T-helper 1 cell treated with Interleukin-12 subunit alpha and Interleukin-12 subunit beta and Interleukin-4 antibody, amounts not matched to agents 30 μg/mL and 1 μg/mL, for 36 hours (primary cell): ENCODE measurements around the gene ABCB11.
"Not testable (repeated sequence)": the region's sequence is repeated elsewhere in the genome, so short reads cannot be mapped to it uniquely, and the experiment has no call there.

Experiments used
- H3K27ac Mint-ChIP-seq: one replicate; pipeline ENCODE4 v1.8.0; 2021; ENCODE audit warnings: mild to moderate bottlenecking, mixed read lengths
- H3K27me3 Mint-ChIP-seq: one replicate; pipeline ENCODE4 v1.8.0; 2021; ENCODE audit warnings: low read depth, mixed read lengths
- H3K36me3 Mint-ChIP-seq: one replicate; pipeline ENCODE4 v1.8.0; 2021; ENCODE audit warnings: low read depth, mixed read lengths
- H3K4me1 Mint-ChIP-seq: one replicate; pipeline ENCODE4 v1.8.0; 2021; ENCODE audit warnings: low read depth, mixed read lengths
- H3K4me3 Mint-ChIP-seq: one replicate; pipeline ENCODE4 v1.8.0; 2021; ENCODE audit warnings: mild to moderate bottlenecking, moderate library complexity, mixed read lengths
- H3K9me3 Mint-ChIP-seq: one replicate; pipeline ENCODE4 v1.8.0; 2021; ENCODE audit warnings: mixed read lengths

ABCB11 gene

DNA sequence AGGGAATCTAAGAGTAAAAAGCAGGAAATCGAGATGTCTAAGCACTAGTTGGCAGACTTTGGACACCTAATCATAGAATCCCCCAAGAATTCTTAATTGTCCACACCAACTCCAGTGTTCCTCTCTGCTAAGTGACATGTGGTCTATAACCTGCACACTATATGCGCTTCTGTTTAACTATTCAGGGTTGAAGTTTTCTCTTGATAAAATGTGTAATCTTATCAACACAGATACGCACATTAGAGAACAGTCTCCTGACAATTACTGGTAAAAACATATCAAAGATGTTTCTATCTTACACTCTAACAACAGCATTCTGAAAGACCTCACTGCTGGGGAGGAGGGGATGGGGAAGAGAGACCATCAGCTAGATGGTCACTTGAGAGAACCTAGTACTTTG is 3.9 kb downstream of the ABCB11 start:
- peaks cover 4% of the 10 kb centered on the region for H3K27me3 Mint-ChIP-seq
- H3K4me3 Mint-ChIP-seq: no peak overlapping the region
- no peak overlapping the region for H3K27ac Mint-ChIP-seq

DNA sequence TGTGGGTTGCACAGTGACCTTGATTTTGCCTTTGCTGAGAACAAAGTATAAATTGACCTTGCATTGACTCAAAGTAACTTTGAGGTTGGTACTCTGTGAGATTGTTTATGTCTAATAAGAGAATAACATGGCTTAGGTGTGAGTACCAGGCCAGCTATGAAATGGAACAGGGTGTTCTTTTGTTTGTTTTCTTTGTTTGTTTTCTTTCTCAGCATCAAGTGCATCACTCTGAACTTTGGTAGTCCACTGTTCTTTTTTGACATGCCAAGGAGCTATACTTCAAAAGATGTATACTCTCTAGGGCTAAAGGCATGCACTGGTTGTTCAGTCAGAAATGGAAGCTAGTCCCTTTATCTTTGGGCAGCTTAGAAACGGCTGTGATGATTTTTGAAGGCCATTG is 5.1 kb downstream of the ABCB11 start:
- Mint-ChIP-seq H3K9me3 (no peaks in the 10 kb centered on the region), H3K36me3 (no peaks in the 10 kb centered on the region), H3K4me3 (no peak overlapping the region), H3K4me1 (peaks cover 5% of the 10 kb centered on the region), H3K27ac (no peak overlapping the region), H3K27me3 (no peaks in the 10 kb centered on the region)

More for the DNA sequence above, 3.9 kb downstream of the ABCB11 start:
- no peaks in the 10 kb centered on the region for H3K36me3 Mint-ChIP-seq
- no peaks in the 10 kb centered on the region for H3K9me3 Mint-ChIP-seq
- H3K4me1 Mint-ChIP-seq: peaks cover 5% of the 10 kb centered on the region

DNA sequence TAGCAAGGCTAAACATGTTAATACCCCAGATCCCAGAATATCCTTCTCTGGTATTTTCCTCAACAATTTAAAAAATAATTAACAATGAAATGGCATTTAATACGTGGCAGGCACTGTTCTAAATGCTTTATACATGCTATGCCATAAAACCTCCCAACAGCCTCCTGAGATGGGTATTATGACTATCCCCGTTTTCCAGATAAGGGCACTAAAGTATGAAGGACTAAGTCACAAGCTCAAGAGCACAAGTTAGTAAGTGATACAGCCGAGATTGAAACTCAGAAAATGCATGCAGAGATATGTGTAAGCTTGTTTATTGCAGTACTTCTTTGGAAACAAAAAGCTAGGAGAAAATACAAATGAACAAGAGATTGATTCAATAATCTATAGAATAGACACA is 8.0 kb downstream of the ABCB11 start:
- Mint-ChIP-seq H3K9me3 (no peaks in the 10 kb centered on the region), H3K27ac (no peak overlapping the region), H3K36me3 (no peaks in the 10 kb centered on the region), H3K4me3 (no peak overlapping the region), H3K4me1 (peaks cover 5% of the 10 kb centered on the region), H3K27me3 (no peaks in the 10 kb centered on the region)

DNA sequence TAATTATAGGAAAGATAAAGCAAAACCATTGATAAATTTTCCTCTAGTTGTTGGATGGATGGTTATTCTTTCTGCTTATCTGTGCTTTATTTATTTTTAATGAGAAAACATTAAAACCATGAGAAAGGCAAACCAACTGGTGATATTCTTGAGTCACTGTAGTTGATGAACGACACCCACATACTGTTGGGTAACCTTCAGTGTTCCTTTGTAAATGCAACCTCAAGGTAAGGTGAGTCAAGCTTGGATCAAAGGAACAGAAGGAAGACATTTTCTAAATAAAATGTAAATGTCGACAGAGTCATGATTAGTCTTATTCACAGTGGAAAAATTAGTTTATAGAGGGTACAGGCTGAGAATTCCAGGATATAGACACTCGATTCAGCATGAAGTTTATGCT is 12.7 kb downstream of the ABCB11 start:
- Mint-ChIP-seq H3K27me3 (peaks cover 5% of the 10 kb centered on the region), H3K27ac (no peak overlapping the region), H3K4me3 (no peak overlapping the region), H3K4me1 (no peaks in the 10 kb centered on the region), H3K9me3 (peaks cover under 1% of the 10 kb centered on the region), H3K36me3 (no peaks in the 10 kb centered on the region)

DNA sequence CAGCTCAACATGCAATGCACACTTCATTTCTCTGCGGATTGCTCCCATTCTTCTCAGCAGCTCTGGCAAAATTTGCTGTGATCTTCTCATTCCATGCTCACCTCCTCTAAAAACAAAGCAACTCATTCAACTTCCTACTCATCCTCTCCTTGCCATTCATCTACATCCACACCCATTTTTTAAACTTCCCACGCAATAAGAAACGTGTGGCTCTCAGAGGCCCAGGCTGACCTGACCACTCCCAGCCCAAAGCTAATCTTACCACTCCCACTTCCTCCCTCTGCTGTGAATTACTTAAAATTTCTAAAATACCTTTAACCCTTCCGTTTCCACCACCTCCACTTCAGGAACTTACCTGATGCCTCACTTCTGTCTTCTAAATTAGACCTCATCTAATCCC is 15.2 kb downstream of the ABCB11 start:
- no peaks in the 10 kb centered on the region for H3K36me3 Mint-ChIP-seq
- H3K4me3 Mint-ChIP-seq: no peak overlapping the region
- H3K4me1 Mint-ChIP-seq: no peaks in the 10 kb centered on the region
- no peak overlapping the region for H3K27ac Mint-ChIP-seq
- H3K9me3 Mint-ChIP-seq: peaks cover 3% of the 10 kb centered on the region
- H3K27me3 Mint-ChIP-seq: peaks cover 5% of the 10 kb centered on the region

DNA sequence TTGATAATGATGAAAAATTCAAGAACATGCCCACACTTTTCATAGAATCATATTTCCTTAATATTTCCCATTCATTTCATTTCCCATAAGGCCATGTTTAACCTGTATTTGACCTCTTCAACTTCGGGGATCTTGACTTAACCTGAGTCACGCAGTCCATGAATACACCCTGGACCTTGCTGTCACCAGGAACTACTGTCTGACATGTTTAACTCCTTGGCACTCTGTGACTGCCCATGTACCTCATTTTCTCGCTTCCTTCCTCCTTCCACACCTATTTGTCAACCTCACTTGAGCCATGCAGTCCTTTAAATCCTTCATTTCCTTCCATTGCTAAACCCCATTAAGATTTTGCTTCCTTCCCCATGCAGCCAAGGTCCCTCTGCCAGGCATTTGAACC is 16.3 kb downstream of the ABCB11 start:
- H3K4me1 Mint-ChIP-seq: no peaks in the 10 kb centered on the region
- H3K4me3 Mint-ChIP-seq: no peak overlapping the region
- H3K27ac Mint-ChIP-seq: no peak overlapping the region
- H3K27me3 Mint-ChIP-seq: peaks cover 5% of the 10 kb centered on the region
- peaks cover 3% of the 10 kb centered on the region for H3K9me3 Mint-ChIP-seq
- H3K36me3 Mint-ChIP-seq: no peaks in the 10 kb centered on the region

DNA sequence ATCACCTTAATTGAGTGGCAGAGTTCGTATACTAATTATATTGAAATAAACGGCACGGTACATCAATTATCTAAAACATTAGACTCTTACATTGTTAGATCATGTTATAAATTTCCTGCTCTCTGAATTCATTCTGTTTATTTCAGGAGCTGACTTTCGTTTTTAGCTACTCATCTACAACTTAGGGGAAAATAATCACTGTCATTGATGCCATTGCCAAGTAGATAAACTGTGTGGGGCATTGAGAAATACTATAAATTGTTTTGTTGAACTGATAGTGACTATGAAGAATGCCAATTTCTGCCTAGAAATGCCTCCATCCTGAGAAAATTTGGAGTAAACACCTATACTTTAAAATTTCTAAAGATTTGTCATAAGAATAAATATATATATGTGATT is 17.5 kb downstream of the ABCB11 start:
- H3K27ac Mint-ChIP-seq: no peak overlapping the region
- H3K9me3 Mint-ChIP-seq: peaks cover 3% of the 10 kb centered on the region
- no peaks in the 10 kb centered on the region for H3K36me3 Mint-ChIP-seq
- no peak overlapping the region for H3K4me3 Mint-ChIP-seq
- H3K4me1 Mint-ChIP-seq: no peaks in the 10 kb centered on the region
- peaks cover 5% of the 10 kb centered on the region for H3K27me3 Mint-ChIP-seq

DNA sequence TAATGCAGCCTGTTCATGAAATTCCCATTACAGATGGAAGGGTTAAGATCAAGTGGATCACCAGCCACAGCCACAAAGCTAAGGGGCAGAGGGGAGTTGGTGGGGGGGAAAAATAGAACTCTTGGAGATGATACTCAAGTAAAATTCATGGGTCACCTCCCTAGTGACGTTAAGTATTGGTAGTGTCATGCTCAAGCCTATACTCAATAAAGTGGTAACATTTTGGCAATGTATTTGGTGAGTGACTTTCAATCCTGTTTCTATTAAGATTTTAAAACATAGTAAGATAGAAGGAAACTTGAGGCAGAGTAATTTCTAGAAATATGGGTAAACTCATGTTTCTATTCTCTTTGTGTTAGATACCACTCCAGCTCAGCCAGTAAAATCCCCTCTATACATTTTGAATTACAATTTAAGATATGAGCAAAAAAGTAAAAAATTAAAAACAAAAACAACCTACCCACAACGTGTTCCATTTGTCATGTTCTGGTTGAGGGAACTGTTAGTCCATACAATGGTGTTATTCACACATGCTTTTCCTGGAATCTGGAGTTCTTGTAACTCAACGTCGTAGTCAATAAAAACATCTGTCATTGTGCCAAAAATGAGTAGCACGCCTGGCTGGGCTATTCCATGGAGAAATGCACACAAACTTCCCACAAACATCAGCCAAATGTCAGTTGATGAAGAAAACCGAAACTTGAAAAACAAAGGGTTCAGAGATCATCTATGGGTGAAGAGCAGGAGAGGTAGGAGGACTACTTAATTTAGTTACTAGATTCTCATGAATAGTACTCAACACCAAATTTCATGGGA is 18.1 kb downstream of the ABCB11 start:
- Mint-ChIP-seq H3K9me3 (peaks cover 3% of the 10 kb centered on the region), H3K27me3 (peaks cover 5% of the 10 kb centered on the region), H3K36me3 (no peaks in the 10 kb centered on the region), H3K27ac (no peak overlapping the region), H3K4me1 (peaks cover 2% of the 10 kb centered on the region), H3K4me3 (no peak overlapping the region)

DNA sequence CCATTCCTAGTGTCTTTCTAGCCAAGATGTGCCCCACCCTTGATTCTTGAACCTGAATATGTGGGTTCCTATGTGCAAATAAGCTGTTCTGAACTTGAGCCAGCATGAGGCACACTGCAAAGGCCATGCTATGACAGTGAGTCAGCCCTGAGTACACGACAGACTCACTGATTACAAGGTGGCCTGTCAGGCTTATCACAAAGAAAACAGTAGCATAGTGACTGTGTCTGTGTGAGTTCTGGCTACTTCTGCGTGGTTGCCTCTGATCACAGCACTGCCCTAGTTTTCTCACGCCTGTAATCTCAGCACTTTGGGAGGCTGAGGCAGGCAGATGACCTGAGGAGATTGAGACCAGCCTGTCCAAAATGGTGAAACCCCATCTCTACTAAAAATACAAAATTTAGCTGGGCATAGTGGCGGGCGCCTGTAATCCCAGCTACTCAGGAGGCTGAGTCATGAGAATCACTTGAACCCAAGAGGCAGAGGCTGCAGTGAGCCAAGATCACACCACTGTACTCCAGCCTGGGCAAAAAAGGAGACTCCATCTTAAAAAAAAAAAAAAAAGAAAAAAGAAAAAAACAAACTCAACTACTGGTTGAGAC is 18.8 kb downstream of the ABCB11 start:
- H3K36me3 Mint-ChIP-seq, H3K4me3 Mint-ChIP-seq: not testable (repeated sequence)

DNA sequence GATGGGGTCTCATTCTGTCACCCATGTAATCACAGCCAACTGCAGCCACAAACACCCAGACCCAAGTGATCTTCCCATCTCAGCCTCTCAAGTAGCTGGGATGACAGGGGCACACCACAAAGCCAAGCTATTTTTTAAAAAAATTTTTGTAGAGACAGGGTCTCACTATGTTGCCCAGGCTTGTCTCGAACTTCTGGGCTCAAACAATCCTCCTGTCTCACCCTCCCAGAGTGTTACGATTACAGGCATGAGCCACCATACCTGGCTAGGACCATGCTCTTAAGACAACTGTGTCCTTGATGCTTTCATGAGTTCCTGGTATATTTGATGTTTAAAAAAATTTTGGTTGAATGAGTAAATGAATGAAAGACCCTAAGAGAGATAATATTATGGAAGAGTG is 19.4 kb downstream of the ABCB11 start:
- Mint-ChIP-seq H3K36me3 (no peaks in the 10 kb centered on the region), H3K27me3 (peaks cover 5% of the 10 kb centered on the region), H3K27ac (no peak overlapping the region), H3K9me3 (peaks cover 3% of the 10 kb centered on the region), H3K4me3 (no peak overlapping the region), H3K4me1 (peaks cover 2% of the 10 kb centered on the region)

More for the DNA sequence above, 18.8 kb downstream of the ABCB11 start:
- not testable (repeated sequence) for H3K27ac Mint-ChIP-seq, H3K27me3 Mint-ChIP-seq, H3K4me1 Mint-ChIP-seq, H3K9me3 Mint-ChIP-seq

DNA sequence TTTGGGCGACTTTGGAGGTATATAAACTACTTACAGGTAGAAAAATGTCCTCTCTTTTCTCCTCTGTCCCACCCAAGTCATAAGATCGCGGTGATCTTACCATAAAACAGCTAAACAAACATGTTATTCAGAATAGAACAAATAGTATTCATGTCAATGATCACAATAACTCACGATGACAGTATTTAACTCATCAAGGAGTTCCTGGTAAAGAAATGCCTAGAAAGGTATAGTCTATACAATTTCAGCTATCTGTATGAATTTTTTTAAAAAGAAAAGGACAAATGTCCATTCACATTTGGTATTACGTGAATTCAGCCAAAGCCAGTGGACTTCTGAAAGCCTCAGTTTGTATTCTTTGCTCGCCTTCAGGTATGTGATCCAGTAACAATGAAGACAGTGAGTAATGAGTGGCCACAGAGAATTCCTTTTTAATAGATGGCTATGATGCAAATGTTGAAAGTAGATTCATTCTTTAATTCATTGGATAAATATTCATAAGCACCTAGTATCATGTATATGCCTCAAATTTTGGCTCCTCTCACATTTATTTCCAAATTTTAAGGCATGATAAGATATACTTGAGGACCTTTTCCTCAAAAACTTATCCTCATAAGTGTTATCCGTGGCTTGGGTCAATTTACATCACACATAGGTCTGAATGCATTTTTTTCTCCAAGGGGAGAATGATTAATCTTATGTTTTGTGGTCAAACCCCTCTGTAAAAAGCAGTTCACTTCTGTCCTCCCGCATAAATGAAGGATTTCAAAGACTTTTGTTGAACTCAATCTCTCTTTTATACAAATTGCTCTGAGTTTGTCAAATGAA is 20.3 kb downstream of the ABCB11 start:
- H3K4me3 Mint-ChIP-seq: no peak overlapping the region
- H3K4me1 Mint-ChIP-seq: peaks cover 2% of the 10 kb centered on the region
- no peaks in the 10 kb centered on the region for H3K36me3 Mint-ChIP-seq
- peaks cover under 1% of the 10 kb centered on the region for H3K27me3 Mint-ChIP-seq
- no peak overlapping the region for H3K27ac Mint-ChIP-seq
- H3K9me3 Mint-ChIP-seq: peaks cover 3% of the 10 kb centered on the region

DNA sequence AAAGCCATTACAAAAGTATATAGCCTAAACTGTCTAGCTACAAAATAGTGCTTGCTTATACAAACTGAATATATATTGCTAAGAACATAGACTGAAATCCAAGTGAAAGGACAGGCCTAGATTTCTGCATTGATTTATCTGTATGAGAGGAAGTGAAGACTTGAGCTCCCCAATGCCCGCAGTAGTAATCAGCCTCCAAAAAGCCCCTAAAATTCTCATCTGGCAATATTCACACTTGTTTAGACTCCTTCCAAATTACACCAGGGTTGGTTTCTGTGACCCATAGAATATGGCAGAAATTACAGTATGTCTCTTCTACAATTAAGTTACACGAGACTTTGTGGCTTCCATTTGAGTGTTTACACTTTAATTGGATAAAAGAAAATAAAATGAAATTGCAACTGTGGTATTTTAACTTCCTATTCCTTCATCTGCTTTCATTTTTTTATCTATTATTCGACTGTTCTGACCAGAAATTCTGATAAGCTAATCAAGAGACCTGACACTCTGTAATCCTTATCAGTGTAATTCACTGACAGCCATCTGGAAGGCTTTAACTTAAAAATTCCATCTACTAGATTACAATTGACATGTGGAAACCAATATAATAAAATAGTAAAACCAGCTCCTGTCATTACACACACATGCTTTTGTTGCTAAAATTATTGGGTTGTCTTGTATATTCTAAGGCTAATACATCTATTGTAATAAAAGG is 21.1 kb downstream of the ABCB11 start:
- Mint-ChIP-seq H3K4me3 (no peak overlapping the region), H3K36me3 (no peaks in the 10 kb centered on the region), H3K27me3 (no peaks in the 10 kb centered on the region), H3K4me1 (peaks cover 2% of the 10 kb centered on the region), H3K27ac (no peak overlapping the region), H3K9me3 (peaks cover 3% of the 10 kb centered on the region)

DNA sequence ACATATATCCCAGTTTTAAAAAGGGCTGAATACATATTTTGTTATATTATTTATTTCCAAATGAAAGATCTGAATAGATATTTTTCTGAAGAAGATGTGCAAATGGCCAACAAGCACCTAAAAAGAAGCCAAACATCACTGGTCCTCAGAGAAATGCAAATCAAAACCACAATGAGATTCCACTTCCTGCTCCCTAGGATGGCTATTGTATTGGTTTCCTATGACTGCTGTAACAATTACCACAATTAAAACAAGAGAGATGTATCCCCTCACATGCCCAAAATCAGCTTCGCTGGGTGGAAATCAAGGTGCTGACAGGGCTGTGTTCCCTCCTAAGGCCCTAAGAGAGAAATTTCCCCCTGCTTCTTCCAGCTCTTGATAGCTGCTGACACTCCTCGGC is 23.2 kb downstream of the ABCB11 start:
- H3K27me3 Mint-ChIP-seq: no peaks in the 10 kb centered on the region
- H3K36me3 Mint-ChIP-seq: no peaks in the 10 kb centered on the region

DNA sequence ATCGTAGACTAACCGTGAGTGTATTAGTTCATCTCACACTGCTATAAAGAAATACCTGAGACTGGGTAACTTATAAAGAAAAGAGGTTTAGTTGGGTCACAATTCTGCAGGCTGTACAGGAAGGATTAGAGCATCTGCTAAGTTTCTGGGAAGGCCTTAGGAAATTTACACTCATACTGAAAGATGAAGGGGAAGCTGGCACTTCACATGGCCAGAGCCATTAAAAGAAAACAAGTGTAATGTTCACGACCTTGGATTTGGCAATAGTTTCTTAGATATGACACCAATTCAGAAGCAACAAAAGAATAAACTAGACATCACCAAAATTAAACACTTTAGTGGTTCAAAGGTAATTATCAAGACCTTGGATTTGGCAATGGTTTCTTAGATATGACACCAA is 23.8 kb downstream of the ABCB11 start:
- H3K27me3 Mint-ChIP-seq: no peaks in the 10 kb centered on the region
- no peak overlapping the region for H3K27ac Mint-ChIP-seq
- no peaks in the 10 kb centered on the region for H3K36me3 Mint-ChIP-seq
- H3K4me3 Mint-ChIP-seq: no peak overlapping the region
- H3K9me3 Mint-ChIP-seq: no peaks in the 10 kb centered on the region
- H3K4me1 Mint-ChIP-seq: peaks cover 2% of the 10 kb centered on the region

More for the DNA sequence above, 23.2 kb downstream of the ABCB11 start:
- H3K27ac Mint-ChIP-seq: no peak overlapping the region
- no peaks in the 10 kb centered on the region for H3K9me3 Mint-ChIP-seq
- peaks cover 2% of the 10 kb centered on the region for H3K4me1 Mint-ChIP-seq
- H3K4me3 Mint-ChIP-seq: no peak overlapping the region
